GM13977 (cell line): ENCODE results near the gene RAB3GAP1.

ENCODE experiments used
- DNase-seq: peaks from one replicate; pipeline ENCODE4 v3.0.0; 2012; ENCODE audit warnings: low spot score
- in situ Hi-C: fragments of 300-500 bp; cut with MboI; formaldehyde crosslinking; loops from one replicate; pipeline ENCODE4 v1.12.0; 2022; ENCODE audit warnings: low sequenced_read_pairs, low pct_unique_long_range_greater_than_20kb, mixed read lengths, inconsistent platforms; ENCODE audit not compliant: unreplicated experiment
- TF ChIP-seq, protein P1 (sequence below): IDR thresholded peaks from 2 replicates; pipeline ENCODE4 v1.5.1; 2012; ENCODE audit warnings: mild to moderate bottlenecking, control low read depth; ENCODE audit not compliant: insufficient read depth; ENCODE audit errors: extremely low read depth, missing control alignments

RAB3GAP1 gene

DNA sequence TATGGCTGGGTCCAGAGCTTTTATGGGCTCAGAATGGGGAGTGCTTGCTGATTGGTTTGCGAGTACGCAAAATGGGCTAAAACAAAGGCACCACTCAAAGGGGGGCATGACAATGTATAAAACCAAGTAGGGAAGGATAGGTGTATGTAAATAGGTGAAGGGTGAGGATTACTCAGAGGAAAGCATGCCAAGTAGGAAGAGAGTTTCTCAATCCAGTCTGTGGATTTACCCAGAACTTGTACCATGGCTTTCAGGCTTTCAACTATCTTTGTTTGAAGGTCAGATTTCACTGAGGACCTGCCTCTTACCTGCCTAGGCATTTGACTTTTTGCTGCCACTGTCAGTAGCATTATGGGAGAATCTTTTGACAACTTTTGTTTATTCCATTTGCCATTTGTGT, 92.3 kb downstream of the RAB3GAP1 start:
- no peak for DNase-seq
- in situ Hi-C loops = no loop called here
- TF ChIP-seq, protein P1, sequence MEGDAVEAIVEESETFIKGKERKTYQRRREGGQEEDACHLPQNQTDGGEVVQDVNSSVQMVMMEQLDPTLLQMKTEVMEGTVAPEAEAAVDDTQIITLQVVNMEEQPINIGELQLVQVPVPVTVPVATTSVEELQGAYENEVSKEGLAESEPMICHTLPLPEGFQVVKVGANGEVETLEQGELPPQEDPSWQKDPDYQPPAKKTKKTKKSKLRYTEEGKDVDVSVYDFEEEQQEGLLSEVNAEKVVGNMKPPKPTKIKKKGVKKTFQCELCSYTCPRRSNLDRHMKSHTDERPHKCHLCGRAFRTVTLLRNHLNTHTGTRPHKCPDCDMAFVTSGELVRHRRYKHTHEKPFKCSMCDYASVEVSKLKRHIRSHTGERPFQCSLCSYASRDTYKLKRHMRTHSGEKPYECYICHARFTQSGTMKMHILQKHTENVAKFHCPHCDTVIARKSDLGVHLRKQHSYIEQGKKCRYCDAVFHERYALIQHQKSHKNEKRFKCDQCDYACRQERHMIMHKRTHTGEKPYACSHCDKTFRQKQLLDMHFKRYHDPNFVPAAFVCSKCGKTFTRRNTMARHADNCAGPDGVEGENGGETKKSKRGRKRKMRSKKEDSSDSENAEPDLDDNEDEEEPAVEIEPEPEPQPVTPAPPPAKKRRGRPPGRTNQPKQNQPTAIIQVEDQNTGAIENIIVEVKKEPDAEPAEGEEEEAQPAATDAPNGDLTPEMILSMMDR = no peak

DNA sequence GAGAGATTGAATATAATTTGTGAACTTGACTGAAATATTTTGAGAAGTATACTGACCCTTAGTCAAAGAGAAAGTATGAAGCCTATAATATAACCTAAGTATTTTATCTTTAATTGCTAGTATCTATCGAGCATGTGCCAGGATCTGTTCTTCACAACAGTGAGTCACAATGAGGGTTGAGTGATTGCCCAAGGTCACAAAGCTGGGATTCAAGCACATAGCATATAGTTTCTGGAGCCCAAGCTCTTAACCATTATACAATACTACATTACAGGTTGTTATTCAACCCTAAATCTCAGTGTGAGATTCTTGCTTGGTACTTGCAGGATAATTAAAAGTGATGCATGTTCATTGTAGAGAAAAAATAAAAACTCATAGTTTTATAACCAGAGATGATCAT, 97.2 kb downstream of the RAB3GAP1 start:
- TF ChIP-seq, protein P1 = no peak
- DNase-seq = no peak
- in situ Hi-C loops = no loop called here

DNA sequence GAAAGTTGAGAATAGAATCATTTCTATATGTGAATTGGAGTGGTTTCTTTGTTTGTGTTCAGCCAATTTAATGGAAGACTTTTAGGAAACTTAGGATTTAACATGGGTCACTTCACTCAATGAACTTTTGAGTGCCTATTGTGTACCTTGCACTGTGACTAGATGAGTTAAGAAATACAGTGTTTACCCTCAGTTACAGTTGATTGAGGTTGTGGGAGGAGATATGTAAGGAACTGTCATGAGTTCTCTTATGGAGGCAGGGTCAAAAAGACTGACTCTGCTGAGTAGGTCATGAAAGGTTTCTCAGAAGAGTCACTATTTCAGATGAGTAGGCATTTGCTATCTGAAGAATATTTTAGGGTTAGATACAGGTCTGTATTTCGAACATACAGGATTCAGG, 98.6 kb downstream of the RAB3GAP1 start:
- TF ChIP-seq, protein P1 = no peak
- no peak for DNase-seq
- in situ Hi-C loops = no loop called here

DNA sequence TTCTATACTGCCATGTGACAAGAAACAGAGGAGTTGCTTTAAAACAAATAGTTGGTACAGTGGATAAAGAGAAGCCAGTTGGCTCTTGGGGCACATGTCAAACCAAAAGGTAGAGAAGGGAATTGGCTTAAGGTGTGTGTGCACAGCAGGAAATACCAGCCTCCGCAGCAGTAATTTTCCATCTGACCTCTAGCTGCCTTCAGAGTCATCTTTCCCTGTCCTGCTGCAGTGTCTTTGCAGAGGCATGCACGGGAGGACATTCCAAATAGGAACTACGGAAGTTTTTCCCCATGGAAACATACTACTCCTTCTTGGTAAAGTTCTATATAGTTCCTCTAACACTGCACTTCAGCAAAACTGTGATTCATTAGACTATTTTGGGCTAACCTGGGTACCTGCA, 99.5 kb downstream of the RAB3GAP1 start:
- in situ Hi-C loops = no loop called here
- DNase-seq = no peak

DNA sequence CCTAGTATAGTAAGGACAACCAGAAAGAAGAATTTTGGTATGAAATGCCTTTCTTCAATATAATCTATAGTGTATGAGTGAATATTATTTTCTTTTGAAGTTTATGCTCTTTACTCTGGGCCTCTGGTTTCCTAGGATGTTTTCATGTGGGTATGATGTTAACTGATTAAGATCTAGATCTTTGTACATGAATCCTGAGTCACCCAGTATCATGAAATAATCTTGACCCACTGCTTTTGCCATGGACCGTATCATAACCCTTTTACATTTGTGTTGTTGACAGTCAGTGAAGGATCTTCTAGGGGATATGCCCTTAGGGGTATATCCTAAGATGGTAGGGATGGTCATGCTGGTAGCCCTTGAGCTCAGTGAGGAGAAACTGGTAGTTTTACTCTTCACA, 100.3 kb downstream of the RAB3GAP1 start:
- TF ChIP-seq, protein P1 = no peak
- DNase-seq = no peak
- in situ Hi-C loops = no loop called here

More for the DNA sequence above, 99.5 kb downstream of the RAB3GAP1 start:
- TF ChIP-seq, protein P1 = no peak

DNA sequence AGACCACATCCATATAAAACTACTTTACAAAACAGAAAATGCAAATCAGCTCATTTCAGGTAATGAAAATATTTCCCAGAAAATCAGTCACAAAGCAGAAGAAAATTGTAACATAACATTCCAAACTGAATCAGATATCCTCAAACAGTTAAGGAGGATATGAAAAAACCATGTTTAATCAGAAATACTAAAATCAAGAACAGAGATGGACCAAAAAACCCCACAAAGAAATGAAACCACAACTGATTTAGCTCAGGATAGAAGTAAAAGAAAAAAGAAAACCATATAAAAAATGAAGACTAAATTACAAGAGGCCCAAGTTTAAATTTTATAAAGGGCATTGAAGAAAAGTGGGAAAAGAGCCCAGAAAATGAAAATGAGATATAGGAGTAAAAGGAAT, 102.9 kb downstream of the RAB3GAP1 start:
- in situ Hi-C loops = no loop called here
- TF ChIP-seq, protein P1 = no peak
- no peak for DNase-seq

DNA sequence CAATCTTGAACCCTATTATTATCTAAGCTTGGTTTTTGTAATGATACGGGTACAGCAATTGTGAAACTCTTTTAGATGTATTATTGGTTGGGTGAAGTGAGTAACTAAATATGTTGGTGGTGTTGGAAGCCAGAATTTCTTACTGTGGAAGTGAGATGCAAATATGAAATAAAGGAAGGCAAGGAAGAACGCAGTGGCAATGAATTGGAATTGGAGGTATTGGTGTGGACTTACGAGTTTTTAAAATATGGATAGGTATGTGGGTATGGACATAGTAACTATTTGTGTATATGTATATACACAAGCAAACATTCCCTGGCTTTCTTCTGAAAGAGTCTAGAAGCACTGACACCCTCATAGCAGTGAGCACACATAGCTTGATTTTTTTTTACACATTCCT, 105.8 kb downstream of the RAB3GAP1 start:
- DNase-seq = no peak
- in situ Hi-C loops = no loop called here
- TF ChIP-seq, protein P1 = no peak
